ENCODE results near the gene WNT1. TPM values are rescaled to one million over a fixed set of nuclear protein-coding genes. Genes with fewer than 3 reads are reported as not detected.
A peak's percentile ranks its signal among the peaks of the same experiment; 100 is the strongest.

Gene WNT1
- total RNA-seq, 2 experiments from 2014 or later, result not detected

DNA sequence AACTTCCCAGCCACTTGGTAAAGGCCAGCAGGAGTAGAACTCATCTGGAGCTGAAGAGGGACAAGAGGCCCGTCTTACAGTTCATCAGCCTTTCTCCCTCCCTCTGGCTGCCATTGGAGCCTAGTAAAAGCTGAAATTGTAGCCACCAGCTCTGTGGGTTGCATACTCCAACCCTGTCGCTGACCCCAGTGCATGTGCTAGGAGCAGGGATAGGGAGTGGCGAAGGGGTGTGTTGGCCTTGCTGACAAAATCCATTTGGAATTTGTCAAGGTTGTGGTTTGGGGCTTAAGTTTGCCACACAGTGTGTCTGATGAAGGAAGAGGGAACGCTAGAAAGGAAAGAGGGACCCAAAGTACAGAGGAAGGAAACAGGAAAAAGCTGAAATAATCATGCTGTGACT is 16.8 kb upstream of the WNT1 start:
- ChIA-PET CTCF (interaction anchor here (51.8 kb wide), 1 partner anchor 35 kb away, joined by 896 read pairs; the partner anchor contains the start of gene DDN), POLR2A (interaction anchor here (1.4 to 2.2 kb wide), 2 partner anchors 17 to 27 kb away, joined by 4 to 6 read pairs; partner anchors contain the start of gene WNT1)
- no peak for DNase-seq

DNA sequence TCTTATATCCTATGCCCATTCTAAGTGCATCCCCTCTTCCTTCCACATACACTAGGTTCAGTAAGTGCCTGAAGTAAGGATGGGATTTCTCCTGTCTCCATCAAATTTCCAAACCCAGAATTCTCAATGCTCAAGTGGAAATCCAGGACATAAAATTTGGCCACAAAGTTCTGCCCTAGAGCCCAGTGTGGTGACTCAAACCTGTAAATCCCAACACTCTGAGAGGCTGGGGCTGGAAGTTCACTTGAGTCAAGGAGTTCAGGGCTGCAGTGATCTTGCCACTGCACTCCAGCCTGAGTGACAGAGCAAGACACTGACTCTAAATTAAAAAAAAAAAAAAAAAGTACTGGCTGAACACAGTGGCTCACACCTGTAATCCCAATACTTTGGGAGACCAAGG is 16.3 kb upstream of the WNT1 start:
- ChIA-PET POLR2A (interaction anchor here (1.4 to 2.2 kb wide), 2 partner anchors 16 to 27 kb away, joined by 4 to 6 read pairs; partner anchors contain the start of gene WNT1), CTCF (interaction anchor here (1.9 to 51.8 kb wide), 2 partner anchors 17 to 35 kb away, joined by 5 to 896 read pairs; partner anchors contain the start of gene DDN)
- no peaks in the 10 kb centered on the region for H3K9me3 Mint-ChIP-seq
- TF ChIP-seq, protein P1, sequence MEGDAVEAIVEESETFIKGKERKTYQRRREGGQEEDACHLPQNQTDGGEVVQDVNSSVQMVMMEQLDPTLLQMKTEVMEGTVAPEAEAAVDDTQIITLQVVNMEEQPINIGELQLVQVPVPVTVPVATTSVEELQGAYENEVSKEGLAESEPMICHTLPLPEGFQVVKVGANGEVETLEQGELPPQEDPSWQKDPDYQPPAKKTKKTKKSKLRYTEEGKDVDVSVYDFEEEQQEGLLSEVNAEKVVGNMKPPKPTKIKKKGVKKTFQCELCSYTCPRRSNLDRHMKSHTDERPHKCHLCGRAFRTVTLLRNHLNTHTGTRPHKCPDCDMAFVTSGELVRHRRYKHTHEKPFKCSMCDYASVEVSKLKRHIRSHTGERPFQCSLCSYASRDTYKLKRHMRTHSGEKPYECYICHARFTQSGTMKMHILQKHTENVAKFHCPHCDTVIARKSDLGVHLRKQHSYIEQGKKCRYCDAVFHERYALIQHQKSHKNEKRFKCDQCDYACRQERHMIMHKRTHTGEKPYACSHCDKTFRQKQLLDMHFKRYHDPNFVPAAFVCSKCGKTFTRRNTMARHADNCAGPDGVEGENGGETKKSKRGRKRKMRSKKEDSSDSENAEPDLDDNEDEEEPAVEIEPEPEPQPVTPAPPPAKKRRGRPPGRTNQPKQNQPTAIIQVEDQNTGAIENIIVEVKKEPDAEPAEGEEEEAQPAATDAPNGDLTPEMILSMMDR (IDR thresholded peaks at IDR 0.05), result no peak
- intact Hi-C loops (cut with micrococcal nuclease), result no loop called here
- H3K36me3 Mint-ChIP-seq (ENCODE audit: low read depth), result no peaks in the 10 kb centered on the region
- H3K4me3 Mint-ChIP-seq, result no peak overlapping the region
- ATAC-seq (no peak), DNase-seq (no peak)
- no peak overlapping the region for H3K27ac Mint-ChIP-seq
- peaks cover 7% of the 10 kb centered on the region for H3K4me1 Mint-ChIP-seq (ENCODE audit: low read depth)
- peaks cover 7% of the 10 kb centered on the region for H3K27me3 Mint-ChIP-seq

More for the DNA sequence above, 16.8 kb upstream of the WNT1 start:
- ATAC-seq, result no peak
- peaks cover 7% of the 10 kb centered on the region for H3K27me3 Mint-ChIP-seq
- H3K36me3 Mint-ChIP-seq (ENCODE audit: low read depth), result no peaks in the 10 kb centered on the region
- no peaks in the 10 kb centered on the region for H3K9me3 Mint-ChIP-seq
- intact Hi-C loops (cut with micrococcal nuclease), result no loop called here
- no peak overlapping the region for H3K4me3 Mint-ChIP-seq
- peaks cover 10% of the 10 kb centered on the region for H3K4me1 Mint-ChIP-seq (ENCODE audit: low read depth)
- TF ChIP-seq, protein P1 (IDR thresholded peaks at IDR 0.05), result no peak
- no peak overlapping the region for H3K27ac Mint-ChIP-seq

DNA sequence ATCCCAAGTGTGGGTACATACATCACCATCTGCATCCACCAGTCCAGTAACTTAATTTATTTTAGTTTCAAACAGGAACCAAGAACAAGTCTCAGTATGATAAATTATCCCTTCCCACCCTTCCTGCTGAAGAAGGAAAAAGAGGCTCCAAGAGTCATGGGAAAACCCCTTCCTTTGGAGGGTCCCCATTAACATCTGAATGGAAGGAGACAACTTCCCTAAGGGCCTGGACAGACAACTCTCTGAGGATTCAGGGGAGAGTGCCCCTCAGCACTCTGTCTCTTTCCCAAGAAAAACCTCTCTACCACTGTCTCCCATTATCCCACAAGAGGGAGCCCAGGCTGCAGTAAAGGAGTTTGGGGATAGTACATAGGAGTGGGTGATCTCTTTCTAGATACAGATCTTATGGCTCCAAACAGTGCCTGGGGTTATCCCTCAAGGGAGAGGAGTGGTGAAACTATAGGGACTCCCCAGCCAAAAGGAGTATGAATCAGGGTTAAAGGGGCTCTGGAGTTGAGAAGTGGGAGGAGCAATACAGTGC is 12.8 kb upstream of the WNT1 start:
- intact Hi-C loops (cut with micrococcal nuclease), result no loop called here
- peak; percentile 56 for ATAC-seq
- DNase-seq, result no peak
- TF ChIP-seq, protein P1 (IDR thresholded peaks at IDR 0.05), result no peak
- ChIA-PET POLR2A (no interaction called here), CTCF (interaction anchor here (1.0 to 51.8 kb wide), 3 partner anchors 8 to 31 kb away, joined by 3 to 896 read pairs (median 16); partner anchors contain the start of genes DDN and WNT1)
- Mint-ChIP-seq H3K9me3 (no peaks in the 10 kb centered on the region), H3K27ac (no peak overlapping the region), H3K27me3 (peaks cover 9% of the 10 kb centered on the region), H3K4me1 (ENCODE audit: low read depth) (peaks cover 20% of the 10 kb centered on the region), H3K36me3 (ENCODE audit: low read depth) (no peaks in the 10 kb centered on the region), H3K4me3 (no peak overlapping the region)

DNA sequence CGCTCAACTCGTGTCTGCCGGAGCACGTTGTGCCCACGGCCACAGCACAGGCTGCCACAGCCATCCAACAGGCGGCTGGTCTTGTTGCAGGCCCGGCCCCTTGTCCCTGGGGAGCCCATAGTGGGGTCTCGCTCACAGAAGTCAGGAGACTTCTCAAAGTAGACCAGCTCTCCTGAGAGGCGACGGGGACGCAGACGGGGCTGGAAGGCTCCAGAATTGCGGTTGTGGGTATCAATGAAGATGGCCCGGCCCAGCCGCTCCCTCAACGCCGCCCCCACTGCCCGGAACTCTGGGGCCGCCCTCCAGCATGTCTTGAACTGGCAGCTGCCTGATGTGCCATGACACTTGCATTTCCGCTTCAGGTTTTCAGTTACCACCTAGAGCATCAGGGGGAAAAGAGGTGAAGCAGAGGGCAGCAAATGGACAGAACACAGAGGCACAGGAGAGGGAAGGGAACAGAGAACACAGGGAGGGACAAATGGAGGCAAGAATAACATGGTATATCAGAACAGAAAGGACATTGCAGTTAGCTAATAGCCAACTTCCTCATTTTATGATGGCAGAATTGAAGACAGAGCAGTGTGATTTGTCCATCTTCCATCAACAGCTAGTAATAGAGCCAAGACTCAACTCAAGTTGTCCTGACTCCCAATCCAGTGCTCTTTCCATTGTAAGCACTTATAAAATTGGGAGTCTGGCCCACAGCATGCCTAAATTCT is 11.8 kb upstream of the WNT1 start:
- no peak for DNase-seq
- peaks cover 13% of the 10 kb centered on the region for H3K27me3 Mint-ChIP-seq
- ChIA-PET CTCF (interaction anchor here (1.3 to 51.8 kb wide), 5 partner anchors 12 to 113 kb away, joined by 6 to 896 read pairs (median 11); partner anchors contain the start of genes DDN and WNT1), POLR2A (no interaction called here)
- TF ChIP-seq, protein P1 (IDR thresholded peaks at IDR 0.05), result no peak
- H3K9me3 Mint-ChIP-seq, result no peaks in the 10 kb centered on the region
- H3K4me3 Mint-ChIP-seq, result no peak overlapping the region
- ATAC-seq, result no peak
- H3K27ac Mint-ChIP-seq, result no peak overlapping the region
- H3K36me3 Mint-ChIP-seq (ENCODE audit: low read depth), result no peaks in the 10 kb centered on the region
- H3K4me1 Mint-ChIP-seq (ENCODE audit: low read depth), result peaks cover 30% of the 10 kb centered on the region
- intact Hi-C loops (cut with micrococcal nuclease), result no loop called here

DNA sequence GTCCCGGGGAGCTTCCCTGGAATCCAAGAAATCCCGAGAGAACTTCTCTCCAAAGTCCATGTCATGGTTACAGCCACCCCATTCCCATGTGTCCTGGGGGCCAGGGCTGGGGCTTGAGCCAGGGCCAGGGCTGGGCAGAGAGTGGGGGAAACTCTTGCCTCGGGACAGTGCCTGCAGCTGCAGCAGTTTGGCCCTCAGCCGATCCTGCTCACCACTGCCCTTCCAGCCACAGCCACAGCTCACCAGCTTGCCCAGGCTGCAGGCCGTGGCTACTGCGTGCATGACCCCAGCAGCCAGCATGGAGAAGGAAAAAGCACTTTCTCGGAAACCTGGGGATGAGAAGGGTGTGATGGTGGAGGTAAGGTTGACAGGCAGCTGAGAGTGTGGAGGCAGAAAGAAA is 10.1 kb upstream of the WNT1 start:
- CTCF ChIA-PET, result interaction anchor here (1.2 to 51.8 kb wide), 8 partner anchors 10 to 124 kb away, joined by 5 to 896 read pairs (median 10); partner anchors contain the start of genes ARF3, DDN and WNT1

More for the DNA sequence above, 10.1 kb upstream of the WNT1 start:
- Mint-ChIP-seq H3K36me3 (ENCODE audit: low read depth) (no peaks in the 10 kb centered on the region), H3K9me3 (no peaks in the 10 kb centered on the region), H3K4me1 (ENCODE audit: low read depth) (peaks cover 46% of the 10 kb centered on the region), H3K4me3 (no peak overlapping the region), H3K27ac (no peak overlapping the region), H3K27me3 (peaks cover 21% of the 10 kb centered on the region)
- DNase-seq, result no peak
- POLR2A ChIA-PET, result interaction anchor here (1.0 to 2.6 kb wide), 3 partner anchors 10 to 50 kb away, joined by 3 to 14 read pairs (median 3); partner anchors contain the start of gene ARF3
- no peak for ATAC-seq
- intact Hi-C loops (cut with micrococcal nuclease), result no loop called here
- TF ChIP-seq, protein P1 (IDR thresholded peaks at IDR 0.05), result no peak
